Sigmoid colon (tissue), 7 donors: Measurements from ENCODE around the gene LCN2. TPM values are rescaled to one million over a fixed set of nuclear protein-coding genes. Genes with fewer than 3 reads are reported as not detected.

Experiments
- DNase-seq: peaks from one replicate; pipeline ENCODE4 v3.0.0-alpha.2; 2019
- H3K27ac ChIP-seq, 4 donors: fragments of 200-600 bp; sonication (generic); one replicate each; pipeline ENCODE4 v1.5.1; 2016 to 2019; ENCODE audit warnings: mild to moderate bottlenecking in 1 of 4
- H3K27me3 ChIP-seq, 3 donors: fragments of 200-600 bp; sonication (generic); one replicate each; pipeline ENCODE4 v1.5.1; 2019; ENCODE audit warnings: mild to moderate bottlenecking in 1 of 3
- H3K36me3 ChIP-seq, 4 donors: fragments of 200-600 bp; sonication (generic); one replicate each; pipeline ENCODE4 v1.5.1; 2016 to 2019
- H3K4me1 ChIP-seq, 4 donors: fragments of 200-600 bp; sonication (generic); one replicate each; pipeline ENCODE4 v1.5.1; 2017 to 2019
- H3K4me3 ChIP-seq, 4 donors: fragments of 200-600 bp; sonication (generic); one replicate each; pipeline ENCODE4 v1.5.1; 2017 to 2019; ENCODE audit warnings: mild to moderate bottlenecking in 2 of 4, moderate library complexity in 1 of 4
- H3K9me3 ChIP-seq, 4 donors: fragments of 200-600 bp in 3 of 4; sonication (generic) in 3 of 4; one replicate each; pipeline versions ENCODE4 v1.5.1 to v1.6.1; 2013 to 2019
- EP300 ChIP-seq, 4 donors: sonication (generic); formaldehyde crosslinking; IDR thresholded peaks; one replicate each; pipeline ENCODE4 v1.6.1; 2017; ENCODE audit warnings: antibody characterized with exemption in 4 of 4
- POLR2A ChIP-seq, 2 donors: fragments of 450-650 bp; IDR thresholded peaks; one replicate each; pipeline ENCODE4 v1.6.1; 2016; ENCODE audit warnings: antibody characterized with exemption in 2 of 2, mild to moderate bottlenecking in 2 of 2, moderate library complexity in 2 of 2
- POLR2AphosphoS5 ChIP-seq, 4 donors: sonication (generic); formaldehyde crosslinking; IDR thresholded peaks; one replicate each; pipeline ENCODE4 v1.6.1; 2017; ENCODE audit warnings: antibody characterized with exemption in 4 of 4
- WGBS, 2 donors: extraction: QIAGEN DNeasy Blood & Tissue Kit; methylation state at CpG; one replicate each; pipeline ENCODE4 v1.1.7; 2013; 5-methylcytosine and 5-hydroxymethylcytosine counted together
- intact Hi-C: fragments of 100-400 bp; cut with DNase I; formaldehyde crosslinking; loops from one replicate; pipeline ENCODE4 v1.15.1; 2023
- polyA plus RNA-seq, 3 donors: library from polyadenylated mRNA; stranded (reverse); fragments of 200-250 nt; gene quantifications; one replicate each; pipeline ENCODE4 v1.2.3, GENCODE V29; 2013
- total RNA-seq, 4 donors: library from RNA; depleted of rRNA; stranded (reverse); fragments of >200 nt; gene quantifications; one replicate each; pipeline ENCODE4 v1.1.0, GENCODE V29; 2016
- TF ChIP-seq, protein P1 (sequence below), 4 experiments: fragments of 450-650 bp in 3 of 4; fragments of 200-600 bp in 1 of 4; IDR thresholded peaks; one replicate each; pipeline ENCODE4 v1.5.1; 2016 to 2019; ENCODE audit warnings: antibody characterized with exemption in 4 of 4, mild to moderate bottlenecking in 3 of 4, moderate library complexity in 2 of 4
- donor health status: healthy with polysubstance abuse.
- donor health status: Bipolar disorder and iron deficiency.
- donor health status: healthy.

The LCN2 gene
- total and polyA plus RNA-seq, 7 donors: 9.6 to 1,818 (median 79.8) TPM; not detected in 4

GRCh38 chr9:128116104-128117083, 32.9 kb upstream of the LCN2 start:
- H3K27me3 ChIP-seq: no peaks in the 10 kb centered on the region
- H3K27ac ChIP-seq: peak overlapping the region in 1 of 4 donors; percentile 5
- H3K9me3 ChIP-seq: no peaks in the 10 kb centered on the region
- peak; percentile 64 for DNase-seq
- no peak overlapping the region for H3K4me3 ChIP-seq
- intact Hi-C loops: loop anchor here (1.0 to 5.0 kb wide), 3 partner anchors 18 to 173 kb away; no protein-coding TSS in a partner anchor
- WGBS, 2 donors: 52 to 82% methylated on average over 16 of the region's 16 CpGs
- peaks cover 0 to 26% (median 7%) of the 10 kb centered on the region in 4 donors for H3K36me3 ChIP-seq
- peaks cover 0 to 7% (median 6%) of the 10 kb centered on the region in 4 donors for H3K4me1 ChIP-seq
- TF ChIP-seq POLR2A (IDR thresholded peaks at IDR 0.05): no peak
- TF ChIP-seq, protein P1, sequence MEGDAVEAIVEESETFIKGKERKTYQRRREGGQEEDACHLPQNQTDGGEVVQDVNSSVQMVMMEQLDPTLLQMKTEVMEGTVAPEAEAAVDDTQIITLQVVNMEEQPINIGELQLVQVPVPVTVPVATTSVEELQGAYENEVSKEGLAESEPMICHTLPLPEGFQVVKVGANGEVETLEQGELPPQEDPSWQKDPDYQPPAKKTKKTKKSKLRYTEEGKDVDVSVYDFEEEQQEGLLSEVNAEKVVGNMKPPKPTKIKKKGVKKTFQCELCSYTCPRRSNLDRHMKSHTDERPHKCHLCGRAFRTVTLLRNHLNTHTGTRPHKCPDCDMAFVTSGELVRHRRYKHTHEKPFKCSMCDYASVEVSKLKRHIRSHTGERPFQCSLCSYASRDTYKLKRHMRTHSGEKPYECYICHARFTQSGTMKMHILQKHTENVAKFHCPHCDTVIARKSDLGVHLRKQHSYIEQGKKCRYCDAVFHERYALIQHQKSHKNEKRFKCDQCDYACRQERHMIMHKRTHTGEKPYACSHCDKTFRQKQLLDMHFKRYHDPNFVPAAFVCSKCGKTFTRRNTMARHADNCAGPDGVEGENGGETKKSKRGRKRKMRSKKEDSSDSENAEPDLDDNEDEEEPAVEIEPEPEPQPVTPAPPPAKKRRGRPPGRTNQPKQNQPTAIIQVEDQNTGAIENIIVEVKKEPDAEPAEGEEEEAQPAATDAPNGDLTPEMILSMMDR (IDR thresholded peaks at IDR 0.05): no peak
- TF ChIP-seq POLR2AphosphoS5 (IDR thresholded peaks at IDR 0.05): no peak
- no peak for TF ChIP-seq EP300 (IDR thresholded peaks at IDR 0.05)

DNA sequence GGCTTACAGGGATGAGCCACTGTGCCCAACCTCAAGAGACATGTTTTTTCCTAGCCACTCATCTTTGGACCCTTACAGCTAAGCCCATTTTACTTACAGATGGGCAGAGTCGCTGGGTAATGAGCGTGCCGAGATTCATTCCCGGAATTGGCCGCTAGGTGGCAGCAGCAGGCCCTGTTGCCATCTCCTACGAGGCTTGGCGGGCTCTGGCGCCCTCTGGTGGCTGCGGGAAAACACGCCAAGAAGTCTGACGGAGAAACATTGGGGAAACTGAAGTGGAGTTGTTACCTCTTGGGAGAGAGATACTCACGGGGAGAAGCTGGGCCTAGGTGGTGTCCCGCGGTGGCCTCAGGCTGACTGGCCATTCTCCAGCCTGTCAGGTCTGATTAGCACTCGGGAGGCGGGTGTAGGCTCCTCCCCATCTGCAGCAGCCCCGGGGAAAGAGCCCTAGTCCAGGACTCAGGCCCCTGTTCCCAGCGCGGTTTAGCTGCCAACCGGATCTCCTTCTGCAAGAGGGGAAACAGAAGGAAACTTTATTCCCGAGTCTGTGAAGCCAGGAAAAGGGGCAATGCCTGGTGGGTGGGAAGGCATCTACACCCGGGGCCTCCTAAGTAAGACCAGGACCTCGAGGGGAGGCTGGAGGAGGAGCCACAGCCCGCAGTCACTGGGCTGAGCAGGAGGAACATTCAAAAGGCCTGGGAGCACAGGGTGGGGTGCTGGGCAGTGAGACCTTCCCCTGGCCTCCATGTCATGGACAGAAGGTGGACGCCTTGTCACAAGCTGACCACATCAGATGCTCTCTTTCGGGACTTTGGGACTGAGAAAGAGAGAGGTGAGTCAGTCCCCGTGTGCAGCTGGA, 31.4 kb upstream of the LCN2 start:
- no peak overlapping the region for H3K4me3 ChIP-seq
- H3K4me1 ChIP-seq: peaks cover 0 to 7% (median 6%) of the 10 kb centered on the region in 4 donors
- H3K27me3 ChIP-seq: no peaks in the 10 kb centered on the region
- no peaks in the 10 kb centered on the region for H3K9me3 ChIP-seq
- H3K36me3 ChIP-seq: peaks cover 6 to 40% (median 17%) of the 10 kb centered on the region in 4 donors
- TF ChIP-seq, protein P1 (IDR thresholded peaks at IDR 0.05): peak; percentile 100
- TF ChIP-seq POLR2A (IDR thresholded peaks at IDR 0.05): no peak
- TF ChIP-seq POLR2AphosphoS5 (IDR thresholded peaks at IDR 0.05): peak in 3 of 4 donors; percentile 6 to 52 (median 42)
- no peak overlapping the region for H3K27ac ChIP-seq
- intact Hi-C loops: loop anchor here (1.0 to 5.0 kb wide), 3 partner anchors 19 to 175 kb away; no protein-coding TSS in a partner anchor
- WGBS, 2 donors: 15 to 17% methylated on average over 27 of the region's 27 CpGs
- peak; percentile 96 for DNase-seq

DNA sequence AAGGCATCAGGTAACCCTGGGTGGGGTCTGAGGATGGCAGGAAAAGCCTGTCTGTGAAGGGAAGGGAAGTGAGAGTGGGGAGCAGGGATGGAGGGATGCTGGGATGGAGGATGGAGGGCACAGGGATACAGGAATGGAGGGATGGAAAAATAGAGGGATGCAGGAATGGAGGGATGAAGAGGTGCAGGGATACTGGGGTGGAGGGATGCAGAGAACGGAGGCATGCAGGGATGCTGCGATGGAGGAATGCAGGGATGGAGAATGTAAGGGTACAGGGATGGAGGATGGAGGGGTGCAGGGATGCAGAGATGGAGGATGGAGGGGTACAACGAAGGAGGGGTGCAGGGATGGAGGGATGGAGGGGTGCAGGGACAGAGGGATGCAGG, 30.8 kb upstream of the LCN2 start:
- 55 to 60% methylated on average over 3 of the region's 3 CpGs for WGBS, 2 donors

More for the DNA sequence above, 30.8 kb upstream of the LCN2 start:
- intact Hi-C loops: loop anchor here (5.0 kb wide), 1 partner anchor 81 kb away; no protein-coding TSS in a partner anchor
- no peaks in the 10 kb centered on the region for H3K9me3 ChIP-seq
- H3K36me3 ChIP-seq: peaks cover 13 to 46% (median 22%) of the 10 kb centered on the region in 4 donors
- H3K4me3 ChIP-seq: no peak overlapping the region
- TF ChIP-seq, protein P1 (IDR thresholded peaks at IDR 0.05): no peak
- TF ChIP-seq POLR2AphosphoS5 (IDR thresholded peaks at IDR 0.05) (no peak), EP300 (IDR thresholded peaks at IDR 0.05) (no peak), POLR2A (IDR thresholded peaks at IDR 0.05) (no peak)
- no peak overlapping the region for H3K27ac ChIP-seq
- H3K4me1 ChIP-seq: peaks cover 0 to 7% (median 6%) of the 10 kb centered on the region in 4 donors
- no peaks in the 10 kb centered on the region for H3K27me3 ChIP-seq
- peak; percentile 30 for DNase-seq
